HG02870 (cell line): ENCODE results near the gene SCYL3.
"Not testable (repeated sequence)": the region's sequence is repeated elsewhere in the genome, so short reads cannot be mapped to it uniquely, and the experiment has no call there.

ENCODE experiments used
- ATAC-seq: cut with Tn5 transposase; IDR thresholded peaks from one replicate; pipeline ENCODE4 v1.9.1; 2021; ENCODE audit warnings: mild to moderate bottlenecking, moderate library complexity; ENCODE audit not compliant: unreplicated experiment

SCYL3 gene

DNA sequence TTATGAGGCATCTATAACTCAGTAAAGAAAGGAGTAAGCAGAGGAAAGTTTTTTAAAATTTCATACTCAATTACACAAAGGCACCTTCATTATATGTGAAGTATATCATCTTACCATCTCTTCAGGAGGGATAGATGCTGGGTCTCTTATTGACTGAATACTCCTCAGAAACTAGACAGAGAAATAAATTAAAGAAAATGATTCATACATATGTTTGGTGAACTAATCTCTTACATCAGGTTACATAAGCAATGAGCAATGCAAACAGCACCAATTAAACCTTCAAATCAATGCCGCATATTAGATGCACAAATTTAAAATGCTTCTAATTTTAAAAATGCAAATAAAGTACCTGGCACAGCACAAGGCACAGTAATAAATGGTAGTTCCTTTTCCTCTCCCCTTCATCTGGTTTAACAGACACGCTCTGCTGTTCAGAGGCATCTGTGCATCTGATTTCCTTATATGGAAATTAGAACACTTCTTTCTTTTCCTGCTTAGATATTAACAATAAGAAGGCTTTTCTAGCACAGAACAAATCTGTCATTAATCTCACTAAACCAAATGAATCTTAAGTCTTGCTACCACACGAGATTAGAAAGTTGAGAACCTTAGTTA lies 20.0 kb downstream of the SCYL3 start:
- no peak for ATAC-seq

GRCh38 chr1:169872906-169873305 lies 20.8 kb downstream of the SCYL3 start:
- no peak for ATAC-seq

- ATAC-seq: not testable (repeated sequence)
Measured at GRCh38 chr1:169871988-169872387, 21.7 kb downstream of the SCYL3 start.

GRCh38 chr1:169869426-169869825 lies 24.3 kb downstream of the SCYL3 start:
- ATAC-seq: no peak

GRCh38 chr1:169868978-169869377 lies 24.7 kb downstream of the SCYL3 start:
- ATAC-seq: no peak

DNA sequence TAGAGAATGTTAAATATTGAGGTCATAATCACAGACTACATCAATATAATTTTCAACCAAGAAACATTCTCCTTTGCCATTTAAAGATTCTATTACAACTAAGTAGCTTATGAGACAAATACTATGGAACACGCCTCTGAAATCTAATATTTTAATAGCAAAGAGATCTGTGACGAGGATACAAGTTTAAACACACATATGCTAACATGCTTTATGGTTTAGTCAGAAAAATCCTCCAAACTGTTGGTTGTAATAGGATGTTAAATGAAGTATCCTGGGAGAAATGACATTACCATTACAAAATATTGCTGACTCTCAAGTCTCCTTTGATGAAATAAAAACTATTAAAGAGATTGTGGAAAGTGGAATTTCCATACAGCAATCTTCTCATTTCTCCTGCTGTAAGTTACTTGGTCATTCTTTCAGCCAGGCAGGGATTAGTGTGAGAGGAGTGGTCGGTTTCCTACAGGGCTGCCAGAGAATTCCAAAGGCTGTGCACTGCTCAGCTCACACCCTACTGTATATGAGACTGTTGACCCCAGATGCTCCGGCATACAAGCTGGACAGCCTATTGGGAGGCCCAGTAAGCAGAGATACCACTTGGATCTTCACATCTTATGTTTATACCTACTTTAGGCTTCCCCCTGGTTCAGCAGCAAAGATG lies 26.6 kb downstream of the SCYL3 start:
- ATAC-seq: no peak

- no peak for ATAC-seq
Measured at GRCh38 chr1:169866577-169866976, 27.1 kb downstream of the SCYL3 start.

- ATAC-seq: not testable (repeated sequence)
Measured at GRCh38 chr1:169864531-169864930, 29.2 kb downstream of the SCYL3 start.

- ATAC-seq: no peak
Measured at GRCh38 chr1:169860750-169861149, 32.9 kb downstream of the SCYL3 start.

- no peak for ATAC-seq
Measured at GRCh38 chr1:169860187-169860586, 33.5 kb downstream of the SCYL3 start.

GRCh38 chr1:169859001-169859400 lies 34.7 kb downstream of the SCYL3 start:
- no peak for ATAC-seq

GRCh38 chr1:169858467-169858866 lies 35.2 kb downstream of the SCYL3 start:
- ATAC-seq: no peak

GRCh38 chr1:169853341-169853740 lies 40.4 kb downstream of the SCYL3 start:
- ATAC-seq: no peak

- ATAC-seq: no peak
Measured at GRCh38 chr1:169849346-169850022, 44.2 kb downstream of the SCYL3 start.

GRCh38 chr1:169848456-169848855 lies 45.2 kb downstream of the SCYL3 start:
- no peak for ATAC-seq

GRCh38 chr1:169844941-169845608 lies 48.6 kb downstream of the SCYL3 start:
- no peak for ATAC-seq

GRCh38 chr1:169838942-169839341 lies 54.8 kb downstream of the SCYL3 start:
- no peak for ATAC-seq

DNA sequence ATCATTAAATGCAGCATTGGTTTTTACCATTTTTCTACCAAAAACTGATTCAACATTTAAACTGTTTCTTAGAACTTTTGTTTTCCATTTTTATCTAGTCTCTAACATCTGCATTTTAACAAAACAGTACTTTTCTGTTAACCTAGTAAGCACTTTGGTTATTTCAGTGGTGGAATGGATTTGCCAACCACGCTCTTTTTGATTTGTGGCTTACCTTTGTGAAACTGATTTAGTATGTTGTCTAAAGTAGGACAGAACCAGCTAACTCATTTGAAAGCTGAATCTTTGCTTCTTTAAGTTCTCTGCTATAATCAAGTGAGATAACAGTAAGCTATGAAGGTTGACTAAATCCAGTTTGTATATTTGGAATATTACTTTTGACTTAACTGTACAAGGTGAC lies 57.5 kb downstream of the SCYL3 start:
- no peak for ATAC-seq

DNA sequence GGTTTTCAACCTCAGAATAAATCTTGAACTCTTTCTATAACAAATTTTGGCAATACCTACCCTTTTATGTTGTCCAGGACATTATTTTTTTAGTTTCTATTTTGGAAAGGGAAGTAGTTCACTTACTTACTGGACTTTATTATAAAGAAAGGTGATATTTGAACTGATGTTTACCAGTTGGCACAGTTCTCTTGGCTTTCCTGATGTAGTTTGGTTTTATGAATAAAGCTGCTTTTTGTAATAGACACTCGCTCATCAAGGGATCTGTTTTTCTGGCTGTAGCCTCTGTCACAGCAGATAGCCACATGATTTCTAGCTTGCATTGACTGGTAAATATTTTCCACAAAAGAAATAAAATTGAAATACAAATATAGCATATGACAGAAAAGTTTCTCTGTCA lies 58.0 kb downstream of the SCYL3 start:
- ATAC-seq: no peak

DNA sequence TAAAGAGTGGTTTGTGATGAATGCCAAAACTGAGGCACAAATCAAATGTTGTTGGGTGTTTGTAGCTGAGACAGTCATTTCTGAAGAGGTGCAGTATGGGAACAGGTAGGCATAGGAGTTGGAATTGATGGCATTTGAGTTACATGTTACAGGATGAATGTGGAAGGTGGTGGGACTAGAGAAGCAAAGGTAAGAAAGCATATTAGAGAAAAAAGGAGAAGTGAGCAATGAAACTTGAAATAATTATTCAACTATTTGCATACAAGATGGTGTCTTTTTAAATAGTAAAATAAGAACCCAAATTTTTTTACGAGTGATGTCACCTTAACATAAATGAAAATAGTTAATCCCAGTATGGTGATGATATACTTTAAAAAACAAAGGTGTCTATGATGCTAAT lies 58.8 kb downstream of the SCYL3 start:
- ATAC-seq: no peak

DNA sequence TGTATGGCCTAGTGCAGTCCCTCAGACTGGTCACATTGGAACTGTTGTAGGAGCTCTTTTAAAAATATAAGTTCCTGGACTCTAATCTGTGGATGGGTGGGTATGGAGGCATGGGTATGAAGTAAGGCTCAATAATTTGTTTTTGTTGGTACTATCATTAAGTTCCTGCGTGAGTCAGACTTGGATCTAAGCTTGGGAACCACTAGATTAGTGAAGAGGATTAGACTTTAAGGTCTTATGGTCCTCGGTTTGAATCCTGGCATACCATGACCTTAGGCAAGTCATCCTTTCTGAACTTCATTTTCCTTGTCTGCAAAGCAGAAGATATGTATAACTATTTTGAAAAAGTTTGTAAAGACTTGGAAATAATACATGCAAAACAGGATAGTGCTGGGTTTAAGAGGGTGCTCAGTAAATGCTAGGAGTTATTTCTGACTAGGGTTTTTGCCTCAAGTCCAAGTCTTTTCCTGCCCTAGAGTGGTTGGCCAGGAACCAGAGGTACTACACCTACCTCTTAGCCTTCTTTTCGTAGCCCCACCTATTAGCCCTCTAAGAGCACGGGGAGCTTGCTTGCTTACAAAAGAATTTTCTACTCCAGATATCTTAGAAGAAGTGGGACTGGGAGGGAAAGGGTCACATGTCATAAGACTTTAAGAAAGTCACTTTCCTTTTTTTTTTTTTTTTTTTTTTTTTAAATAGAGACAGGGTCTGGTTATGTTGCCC lies 60.4 kb downstream of the SCYL3 start:
- no peak for ATAC-seq
